KMS-11 (cell line): ENCODE results near the gene CD6.

Source experiments
- H2AFZ ChIP-seq: fragments of 200-600 bp; sonication (generic); 2 replicates; pipeline ENCODE4 v1.6.1; 2016; ENCODE audit warnings: antibody characterized with exemption, mixed run types, low read depth
- H3K27ac ChIP-seq: fragments of 200-600 bp; sonication (generic); 2 replicates; pipeline ENCODE4 v1.6.1; 2016; ENCODE audit warnings: mild to moderate bottlenecking, mixed run types
- H3K27me3 ChIP-seq: fragments of 200-600 bp; sonication (generic); 2 replicates; pipeline ENCODE4 v1.6.1; 2017; ENCODE audit warnings: mild to moderate bottlenecking, low read depth, mixed run types, moderate library complexity; ENCODE audit not compliant: insufficient read depth
- H3K36me3 ChIP-seq: fragments of 200-600 bp; sonication (generic); 2 replicates; pipeline ENCODE4 v1.6.1; 2017; ENCODE audit warnings: mild to moderate bottlenecking, mixed run types; ENCODE audit not compliant: insufficient read depth
- H3K4me1 ChIP-seq: fragments of 200-600 bp; sonication (generic); 2 replicates; pipeline ENCODE4 v1.6.1; 2016; ENCODE audit warnings: mild to moderate bottlenecking, low read depth, mixed run types; ENCODE audit not compliant: poor library complexity, severe bottlenecking
- H3K4me2 ChIP-seq: fragments of 200-600 bp; sonication (generic); 2 replicates; pipeline ENCODE4 v1.7.0; 2016; ENCODE audit warnings: mild to moderate bottlenecking, mixed run types
- H3K4me3 ChIP-seq: fragments of 200-600 bp; sonication (generic); IDR thresholded peaks from 2 replicates; pipeline ENCODE4 v1.6.1; 2017; ENCODE audit warnings: low read depth, low read length, mixed read lengths; ENCODE audit not compliant: insufficient read depth
- H3K79me2 ChIP-seq: fragments of 200-600 bp; sonication (generic); 2 replicates; pipeline ENCODE4 v1.6.1; 2016; ENCODE audit warnings: low read depth, mixed run types; ENCODE audit not compliant: insufficient read depth
- H3K9ac ChIP-seq: fragments of 200-600 bp; sonication (generic); 2 replicates; pipeline ENCODE4 v1.6.1; 2016; ENCODE audit warnings: mild to moderate bottlenecking, mixed run types
- H4K20me1 ChIP-seq: fragments of 200-600 bp; sonication (generic); 2 replicates; pipeline ENCODE4 v1.6.1; 2016; ENCODE audit warnings: mild to moderate bottlenecking, mixed run types; ENCODE audit not compliant: insufficient read depth
- CTCF ChIP-seq: fragments of 200-600 bp; sonication (generic); conservative IDR thresholded peaks from 2 replicates; pipeline ENCODE4 v1.6.1; 2017; ENCODE audit warnings: low read depth, mild to moderate bottlenecking, antibody characterized with exemption, low read length, moderate library complexity, mixed read lengths

Gene CD6

GRCh38 chr11:61024938-61025820 lies 53.7 kb downstream of the CD6 start:
- no peak overlapping the region for H3K9ac ChIP-seq
- no peaks in the 10 kb centered on the region for H3K4me1 ChIP-seq
- H3K27me3 ChIP-seq, result no peaks in the 10 kb centered on the region
- no peaks in the 10 kb centered on the region for H4K20me1 ChIP-seq
- H3K4me3 ChIP-seq, result no peak overlapping the region
- no peak overlapping the region for H3K27ac ChIP-seq
- no peak overlapping the region for H3K4me2 ChIP-seq
- no peak overlapping the region for H2AFZ ChIP-seq
- H3K79me2 ChIP-seq, result no peaks in the 10 kb centered on the region
- no peaks in the 10 kb centered on the region for H3K36me3 ChIP-seq
- no peak for TF ChIP-seq CTCF

DNA sequence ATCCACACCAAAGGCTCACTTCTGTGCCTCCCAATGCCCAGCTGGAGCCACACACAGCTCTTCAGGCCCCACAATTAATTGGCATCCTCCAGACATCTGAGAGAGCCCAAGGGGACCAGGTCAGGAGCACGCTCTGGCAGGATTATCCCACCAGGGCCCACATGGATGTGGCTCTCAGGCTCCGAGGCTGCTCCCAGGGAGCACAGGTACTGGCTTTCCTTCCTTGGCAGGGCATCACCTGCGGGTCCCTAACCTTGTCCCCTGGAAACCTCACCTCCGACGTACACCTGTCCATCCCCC lies 54.3 kb downstream of the CD6 start:
- no peak overlapping the region for H2AFZ ChIP-seq
- H3K79me2 ChIP-seq, result no peaks in the 10 kb centered on the region
- H3K4me1 ChIP-seq, result no peaks in the 10 kb centered on the region
- no peak overlapping the region for H3K4me3 ChIP-seq
- H4K20me1 ChIP-seq, result no peaks in the 10 kb centered on the region
- no peak for TF ChIP-seq CTCF
- no peaks in the 10 kb centered on the region for H3K36me3 ChIP-seq
- H3K9ac ChIP-seq, result no peak overlapping the region
- H3K27ac ChIP-seq, result no peak overlapping the region
- no peaks in the 10 kb centered on the region for H3K27me3 ChIP-seq
- no peak overlapping the region for H3K4me2 ChIP-seq

DNA sequence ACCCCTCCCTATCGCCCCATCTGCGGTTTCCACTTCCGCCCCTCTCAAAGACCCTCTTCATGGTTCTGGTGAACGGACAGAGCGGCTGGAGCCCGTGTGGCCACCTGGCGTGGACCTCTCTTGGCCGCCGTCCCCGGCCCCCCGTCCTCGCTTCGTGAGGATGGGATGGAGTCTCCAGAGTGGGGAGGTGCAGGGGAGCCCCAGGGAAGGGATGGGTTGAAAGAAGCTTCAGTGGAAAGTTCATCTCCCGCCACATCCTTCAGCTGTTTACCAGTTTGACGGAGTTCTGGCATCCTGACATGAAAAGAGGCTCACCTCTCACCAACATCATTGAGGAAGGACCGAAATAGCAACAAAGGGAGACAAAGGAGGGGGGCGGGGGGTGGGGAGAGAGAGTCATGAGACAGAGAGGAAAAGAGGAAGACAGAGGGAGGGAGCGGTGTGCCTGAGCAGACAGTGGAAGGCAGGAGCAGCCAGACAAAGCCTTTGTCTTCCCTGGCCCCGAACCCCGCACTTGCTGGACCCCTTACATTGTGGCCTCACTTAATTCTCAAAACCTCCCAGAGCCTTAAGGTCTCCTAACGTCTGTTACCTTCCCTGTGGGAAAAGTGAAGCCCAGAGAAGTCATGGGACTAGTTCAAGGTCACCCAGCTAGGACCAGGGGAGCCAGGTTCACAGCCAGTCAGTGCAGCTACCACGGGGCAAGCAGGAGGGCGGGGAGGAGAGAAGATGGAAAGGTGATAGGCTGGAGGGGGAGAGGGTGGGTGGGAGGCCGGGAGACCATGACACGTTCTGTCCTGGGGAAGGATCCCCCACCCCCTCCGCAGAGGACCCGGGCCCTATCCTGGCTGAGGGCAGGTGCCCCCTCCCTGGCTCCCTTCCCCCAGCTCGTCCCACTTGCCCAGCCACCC lies 54.9 kb downstream of the CD6 start:
- TF ChIP-seq CTCF, result no peak
- Histone ChIP-seq H3K4me1 (peaks cover 5% of the 10 kb centered on the region), H3K4me3 (no peak overlapping the region), H2AFZ (no peak overlapping the region), H3K4me2 (no peak overlapping the region), H3K9ac (no peak overlapping the region), H3K79me2 (no peaks in the 10 kb centered on the region), H3K36me3 (no peaks in the 10 kb centered on the region), H4K20me1 (no peaks in the 10 kb centered on the region), H3K27me3 (no peaks in the 10 kb centered on the region), H3K27ac (no peak overlapping the region)

DNA sequence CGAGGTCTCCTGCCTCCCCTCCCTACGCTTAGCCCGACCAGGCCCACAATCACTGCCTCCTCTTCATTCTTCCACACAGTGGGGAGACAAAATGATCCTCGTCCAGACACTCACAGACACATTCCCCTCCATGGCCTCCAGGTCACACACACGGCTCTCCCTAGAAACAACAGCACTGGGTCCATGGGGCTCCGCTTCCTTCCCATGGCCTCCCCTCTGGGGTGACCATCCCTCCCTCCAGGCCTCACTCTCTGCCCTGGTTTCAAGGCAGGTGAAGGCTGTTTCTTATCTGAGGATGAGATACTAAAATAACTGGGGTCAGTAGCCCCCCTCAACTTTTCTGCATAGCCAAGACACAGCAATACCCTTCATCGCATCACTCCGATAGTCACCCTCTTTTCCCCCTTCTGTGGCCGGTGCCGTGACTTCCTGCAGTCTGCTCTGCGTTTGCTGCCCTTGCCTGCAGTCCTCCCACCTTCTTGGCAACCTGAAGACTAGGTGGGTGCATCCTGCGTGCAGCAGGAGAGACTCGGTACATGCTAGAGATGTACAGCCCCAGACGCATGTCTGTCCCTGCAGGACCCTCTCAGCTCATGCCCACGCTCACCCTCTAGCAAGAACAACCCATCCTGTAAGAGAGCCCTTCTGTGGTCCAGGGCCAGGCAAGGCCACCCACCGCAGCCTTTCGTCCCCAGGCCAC lies 55.8 kb downstream of the CD6 start:
- TF ChIP-seq CTCF, result no peak
- no peak overlapping the region for H3K27ac ChIP-seq
- no peaks in the 10 kb centered on the region for H3K36me3 ChIP-seq
- H2AFZ ChIP-seq, result no peak overlapping the region
- no peak overlapping the region for H3K4me3 ChIP-seq
- no peaks in the 10 kb centered on the region for H3K79me2 ChIP-seq
- no peaks in the 10 kb centered on the region for H3K27me3 ChIP-seq
- no peaks in the 10 kb centered on the region for H4K20me1 ChIP-seq
- peaks cover 14% of the 10 kb centered on the region for H3K4me1 ChIP-seq
- no peak overlapping the region for H3K4me2 ChIP-seq
- H3K9ac ChIP-seq, result no peak overlapping the region
